GM23338 (cell line): ENCODE measurements around the gene CNOT4. TPM values are rescaled to one million over a fixed set of nuclear protein-coding genes. Genes with fewer than 3 reads are reported as not detected.

Experiments
- ATAC-seq: fragments of 200-7000 bp; cut with Tn5 transposase; 3 replicates; pipeline ENCODE4 v1.9.1; 2020
- DNase-seq: peaks from one replicate; pipeline ENCODE4 v3.0.0-alpha.2; 2015; ENCODE audit warnings: low spot score
- H2AFZ ChIP-seq: fragments of 200-600 bp; sonication (generic); 2 replicates; pipeline ENCODE4 v1.8.0; 2016; ENCODE audit warnings: antibody characterized with exemption, mild to moderate bottlenecking, moderate library complexity
- H3F3A ChIP-seq: fragments of 200-600 bp; sonication (generic); replicated peaks from 2 replicates; pipeline ENCODE4 v1.8.0; 2017; ENCODE audit warnings: antibody characterized with exemption, mixed run types, low read depth
- H3K27ac ChIP-seq: fragments of 200-600 bp; sonication (generic); 2 replicates; pipeline ENCODE4 v1.6.1; 2016; ENCODE audit warnings: low read depth
- H3K27me3 ChIP-seq: fragments of 200-600 bp; sonication (generic); 2 replicates; pipeline ENCODE4 v1.8.0; 2016; ENCODE audit warnings: mild to moderate bottlenecking, mixed run types, moderate library complexity; ENCODE audit not compliant: insufficient read depth
- H3K36me3 ChIP-seq: fragments of 200-600 bp; sonication (generic); 2 replicates; pipeline ENCODE4 v1.8.0; 2016; ENCODE audit warnings: mild to moderate bottlenecking; ENCODE audit not compliant: insufficient read depth
- H3K4me1 ChIP-seq: fragments of 200-600 bp; sonication (generic); 2 replicates; pipeline ENCODE4 v1.8.0; 2016; ENCODE audit warnings: mild to moderate bottlenecking, moderate library complexity; ENCODE audit not compliant: insufficient read depth
- H3K4me2 ChIP-seq: fragments of 200-600 bp; sonication (generic); 2 replicates; pipeline ENCODE4 v1.7.1; 2017; ENCODE audit warnings: mixed run types
- H3K4me3 ChIP-seq: fragments of 200-600 bp; sonication (generic); 2 replicates; pipeline ENCODE4 v1.6.1; 2016; ENCODE audit warnings: mixed run types
- H3K79me2 ChIP-seq: fragments of 200-600 bp; sonication (generic); replicated peaks from 2 replicates; pipeline ENCODE4 v1.8.0; 2017; ENCODE audit warnings: mild to moderate bottlenecking; ENCODE audit not compliant: insufficient read depth
- H3K9me2 ChIP-seq: fragments of 200-600 bp; sonication (generic); 2 replicates; pipeline ENCODE4 v1.8.0; 2017; ENCODE audit not compliant: insufficient read depth
- H4K20me1 ChIP-seq: fragments of 200-600 bp; sonication (generic); replicated peaks from 2 replicates; pipeline ENCODE4 v1.8.0; 2017; ENCODE audit warnings: mild to moderate bottlenecking; ENCODE audit not compliant: insufficient read depth
- H3K27ac Mint-ChIP-seq: 2 replicates; pipeline ENCODE4 v1.8.0; 2020; ENCODE audit warnings: inconsistent platforms, mild to moderate bottlenecking, moderate library complexity, mixed read lengths
- H3K27me3 Mint-ChIP-seq: 3 replicates; pipeline ENCODE4 v1.8.0; 2022; ENCODE audit warnings: low read depth, mild to moderate bottlenecking, moderate library complexity, mixed read lengths, inconsistent platforms; ENCODE audit not compliant: insufficient read depth, poor library complexity
- H3K36me3 Mint-ChIP-seq: 3 replicates; pipeline ENCODE4 v1.8.0; 2021; ENCODE audit warnings: low read depth, mild to moderate bottlenecking, inconsistent platforms, moderate library complexity, mixed read lengths
- H3K4me1 Mint-ChIP-seq: 3 replicates; pipeline ENCODE4 v1.8.0; 2020; ENCODE audit warnings: mild to moderate bottlenecking, inconsistent platforms, mixed read lengths
- H3K4me3 Mint-ChIP-seq: 3 replicates; pipeline ENCODE4 v1.8.0; 2021; ENCODE audit warnings: moderate library complexity, mild to moderate bottlenecking, inconsistent platforms, mixed read lengths
- H3K9me3 Mint-ChIP-seq: 3 replicates; pipeline ENCODE4 v1.8.0; 2020; ENCODE audit warnings: moderate library complexity, mild to moderate bottlenecking, inconsistent platforms, mixed read lengths
- CREB1 ChIP-seq: fragments of 250-450 bp; sonication (Bioruptor Pico); IDR thresholded peaks from 2 replicates; pipeline ENCODE4 v1.5.0; 2020; ENCODE audit warnings: low read depth, mild to moderate bottlenecking, moderate library complexity
- EZH2phosphoT487 ChIP-seq: fragments of 200-600 bp; sonication (generic); IDR thresholded peaks from one replicate; pipeline ENCODE4 v1.8.1; 2018; ENCODE audit warnings: antibody characterized with exemption; ENCODE audit not compliant: unreplicated experiment
- JUNB ChIP-seq: IDR thresholded peaks from one replicate; pipeline ENCODE4 v1.6.1; 2016; ENCODE audit warnings: antibody characterized with exemption; ENCODE audit not compliant: unreplicated experiment
- NANOG ChIP-seq: IDR thresholded peaks from 2 replicates; pipeline ENCODE4 v1.6.1; 2016; ENCODE audit warnings: antibody characterized with exemption, borderline replicate concordance
- ZNF114 ChIP-seq: fragments of 250-450 bp; sonication (Bioruptor Pico); IDR thresholded peaks from 2 replicates; pipeline ENCODE4 v1.5.0; 2020; ENCODE audit warnings: mild to moderate bottlenecking, moderate library complexity
- ZNF462 ChIP-seq: fragments of 250-450 bp; sonication (Bioruptor Pico); IDR thresholded peaks from 2 replicates; pipeline ENCODE4 v1.5.0; 2020; ENCODE audit warnings: mild to moderate bottlenecking, moderate library complexity
- polyA plus RNA-seq: library from polyadenylated mRNA; unstranded; fragments of >200 nt; fragmentation: Nextera tagmentation; extraction: Ambion mirVana; gene quantifications from 2 replicates; pipeline ENCODE4 v1.2.1, GENCODE V29; 2016
- total RNA-seq: library from RNA; depleted of rRNA; stranded (reverse); fragments of >200 nt; shearing (Covaris generic); gene quantifications from 2 replicates; pipeline ENCODE4 v1.2.3, GENCODE V29; 2014

The CNOT4 gene
- total and polyA plus RNA-seq, 2 experiments from 2014 or later = 18.9 to 26.2 TPM

- no peaks in the 10 kb centered on the region for H3K79me2 ChIP-seq
- no peak overlapping the region for H2AFZ ChIP-seq
- no peaks in the 10 kb centered on the region for H3K9me3 Mint-ChIP-seq
- H3K4me1 Mint-ChIP-seq = peaks cover 25% of the 10 kb centered on the region
- peaks cover 25% of the 10 kb centered on the region for H3K4me1 ChIP-seq
- TF ChIP-seq ZNF462 (no peak), NANOG (no peak)
- no peak overlapping the region for H3K27ac ChIP-seq
- H3K27me3 ChIP-seq = no peaks in the 10 kb centered on the region
- no peak overlapping the region for H3K4me2 ChIP-seq
- H3K36me3 ChIP-seq = no peaks in the 10 kb centered on the region
- H3K36me3 Mint-ChIP-seq = no peaks in the 10 kb centered on the region
- H3K4me3 Mint-ChIP-seq = no peak overlapping the region
- H3K4me3 ChIP-seq = no peak overlapping the region
- DNase-seq (no peak), ATAC-seq (no peak)
- no peak overlapping the region for H3K27ac Mint-ChIP-seq
- H3K27me3 Mint-ChIP-seq = no peaks in the 10 kb centered on the region
- no peaks in the 10 kb centered on the region for H3K9me2 ChIP-seq
- H4K20me1 ChIP-seq = no peaks in the 10 kb centered on the region
- H3F3A ChIP-seq = no peaks in the 10 kb centered on the region
These were observed 127.7 kb downstream of the CNOT4 start for GRCh38 chr7:135382173-135382572.

GRCh38 chr7:135381369-135381768 is 128.5 kb downstream of the CNOT4 start:
- H3K27ac ChIP-seq = no peak overlapping the region
- H3K9me2 ChIP-seq = no peaks in the 10 kb centered on the region
- H4K20me1 ChIP-seq = no peaks in the 10 kb centered on the region
- H3K4me1 ChIP-seq = peaks cover 17% of the 10 kb centered on the region; the same call in 1 of the 2 replicates
- H3K4me3 ChIP-seq = no peak overlapping the region
- H3K4me3 Mint-ChIP-seq = no peak overlapping the region
- TF ChIP-seq JUNB = no peak
- TF ChIP-seq CREB1 (CRISPR knock-in tag) = no peak
- TF ChIP-seq EZH2phosphoT487 = no peak
- no peak for TF ChIP-seq ZNF114 (CRISPR knock-in tag)
- H3K79me2 ChIP-seq = no peaks in the 10 kb centered on the region
- peaks cover 19% of the 10 kb centered on the region for H3K4me1 Mint-ChIP-seq
- H3K4me2 ChIP-seq = no peak overlapping the region
- H2AFZ ChIP-seq = no peak overlapping the region
- no peak overlapping the region for H3K27ac Mint-ChIP-seq
- no peaks in the 10 kb centered on the region for H3F3A ChIP-seq
- H3K36me3 Mint-ChIP-seq = no peaks in the 10 kb centered on the region
- H3K36me3 ChIP-seq = no peaks in the 10 kb centered on the region
- no peaks in the 10 kb centered on the region for H3K27me3 ChIP-seq
- H3K9me3 Mint-ChIP-seq = no peaks in the 10 kb centered on the region
- no peaks in the 10 kb centered on the region for H3K27me3 Mint-ChIP-seq
- DNase-seq (no peak), ATAC-seq (no peak; the same call in 2 of the 3 replicates)
